ENCODE results near the gene KPNA6. TPM values are rescaled to one million over a fixed set of nuclear protein-coding genes. Genes with fewer than 3 reads are reported as not detected.

The KPNA6 gene
- total and polyA plus RNA-seq, 3 donors from 2014 or later, result 56.5 to 107 (median 64.6) TPM

DNA sequence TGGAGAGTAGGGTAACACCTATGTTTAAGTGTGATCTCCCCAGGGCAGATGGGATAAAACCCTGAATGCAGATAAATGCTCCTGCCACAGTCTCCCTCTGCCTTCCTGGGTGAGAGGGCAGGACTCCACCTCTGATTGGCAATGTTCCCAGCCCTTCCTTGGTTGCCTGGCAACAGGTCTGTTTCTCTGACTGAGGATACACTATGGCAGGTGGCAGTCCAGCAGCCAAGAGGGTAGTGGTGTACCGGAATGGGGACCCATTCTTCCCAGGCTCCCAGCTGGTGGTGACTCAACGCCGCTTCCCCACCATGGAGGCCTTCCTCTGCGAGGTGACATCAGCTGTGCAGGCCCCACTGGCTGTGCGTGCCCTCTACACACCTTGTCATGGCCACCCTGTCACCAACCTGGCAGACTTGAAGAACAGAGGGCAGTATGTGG, 101.1 kb downstream of the KPNA6 start, which contains the start of gene DCDC2B:
TSS of gene DCDC2B (plus strand) at position 199 of the 438 bp plus-strand sequence. CDS start at position 204, 5 bp downstream.
- Histone ChIP-seq H3K4me3 (no peak within 1 kb of the TSS), H3K36me3 (ENCODE audit: low read depth, missing control alignments) (no peaks in the 10 kb centered on the region), H3K27ac (no peak within 1 kb of the TSS), H3K27me3 (no peaks in the 10 kb centered on the region), H3K4me1 (peaks cover 25% of the 10 kb centered on the region), H3K9me3 (no peaks in the 10 kb centered on the region)
- TF ChIP-seq POLR2A (IDR thresholded peaks at IDR 0.05) (no peak), CTCF (IDR thresholded peaks at IDR 0.05) (no peak)
- intact Hi-C loops (cut with DNase I; ENCODE audit: low total_unique reads), result no loop called here
- 89 to 90% methylated on average over 4 to 5 of the region's 5 CpGs for WGBS, 2 donors
- DNase-seq, result peak; percentile 64

DNA sequence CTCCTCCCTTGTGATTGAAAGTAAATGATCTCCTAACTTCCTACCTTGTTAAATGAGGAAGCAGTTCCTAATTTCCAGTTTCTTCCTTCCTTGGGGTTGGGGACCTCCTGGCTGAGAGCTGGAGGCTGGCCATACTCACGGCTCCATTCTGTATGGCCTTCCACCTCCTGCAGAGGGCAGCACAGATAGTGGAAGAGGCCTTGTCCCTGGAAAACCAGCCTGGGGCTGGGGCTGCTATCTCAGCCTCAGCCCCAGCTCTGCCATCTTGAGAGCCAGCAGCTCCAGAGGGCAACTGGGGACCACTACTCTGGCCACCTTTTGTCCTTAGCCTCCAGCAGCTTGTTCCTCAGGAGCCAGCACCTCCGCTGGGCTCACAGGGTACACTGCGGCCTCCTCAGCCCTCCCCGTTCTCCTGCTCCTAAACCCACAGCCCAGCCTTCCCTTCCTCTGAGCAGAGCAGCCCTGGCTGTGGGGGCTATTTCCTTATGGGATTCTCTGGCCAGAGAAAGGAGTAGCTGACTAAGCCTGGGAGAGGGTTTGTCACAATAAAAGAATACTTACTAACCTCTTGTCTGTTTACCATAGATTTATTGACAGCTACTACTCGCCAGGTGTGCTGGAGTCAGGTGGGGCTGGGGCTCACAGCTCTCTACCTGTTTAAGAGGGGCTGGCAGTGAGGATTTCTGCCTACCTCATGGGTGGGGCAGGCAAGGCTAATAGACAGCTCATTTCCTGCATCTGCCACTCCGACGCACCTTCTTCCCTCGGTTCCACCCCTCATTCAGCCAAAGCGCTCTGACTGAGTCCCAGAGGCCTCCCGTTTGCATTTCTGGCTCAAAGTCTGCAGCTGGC, 108.0 kb downstream of the KPNA6 start:
- 81 to 89% methylated on average over 9 to 10 of the region's 10 CpGs for WGBS, 2 donors
- TF ChIP-seq CTCF (IDR thresholded peaks at IDR 0.05) (peak; percentile 61 to 72 (median 65)), POLR2A (IDR thresholded peaks at IDR 0.05) (no peak)
- Histone ChIP-seq H3K36me3 (ENCODE audit: low read depth, missing control alignments) (no peaks in the 10 kb centered on the region), H3K27me3 (no peaks in the 10 kb centered on the region), H3K27ac (peak overlapping the region; percentile 12 to 36), H3K4me1 (peaks cover 18% of the 10 kb centered on the region), H3K9me3 (no peaks in the 10 kb centered on the region), H3K4me3 (no peak overlapping the region)
- DNase-seq, result peak; percentile 82
- intact Hi-C loops (cut with DNase I; ENCODE audit: low total_unique reads), result no loop called here

DNA sequence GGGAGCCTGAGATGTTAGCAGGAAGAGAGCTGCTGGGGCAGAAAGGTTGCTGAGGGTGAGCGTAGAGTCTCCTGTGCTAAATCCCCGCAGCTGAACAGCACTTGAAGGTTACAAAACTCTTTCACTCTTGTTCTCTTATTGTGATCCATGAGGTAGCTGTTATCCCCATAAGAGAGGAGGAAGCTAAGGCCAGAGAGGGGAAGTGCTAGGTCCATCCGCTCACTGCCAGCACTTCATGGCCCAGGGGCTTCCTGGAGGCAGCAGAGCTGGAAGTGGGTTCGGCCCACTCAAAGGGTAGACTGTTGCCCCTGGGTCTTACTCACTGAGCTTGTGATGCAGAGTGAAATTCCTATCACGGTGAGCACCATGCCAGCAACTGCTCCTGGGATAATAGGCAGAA, 108.7 kb downstream of the KPNA6 start:
- Histone ChIP-seq H3K36me3 (ENCODE audit: low read depth, missing control alignments) (no peaks in the 10 kb centered on the region), H3K4me1 (peaks cover 25% of the 10 kb centered on the region), H3K27ac (no peak overlapping the region), H3K27me3 (no peaks in the 10 kb centered on the region), H3K4me3 (no peak overlapping the region), H3K9me3 (no peaks in the 10 kb centered on the region)
- 91 to 94% methylated on average over 5 of the region's 5 CpGs for WGBS, 2 donors
- intact Hi-C loops (cut with DNase I; ENCODE audit: low total_unique reads), result no loop called here
- no peak for DNase-seq
- TF ChIP-seq CTCF (IDR thresholded peaks at IDR 0.05) (no peak), POLR2A (IDR thresholded peaks at IDR 0.05) (no peak)

DNA sequence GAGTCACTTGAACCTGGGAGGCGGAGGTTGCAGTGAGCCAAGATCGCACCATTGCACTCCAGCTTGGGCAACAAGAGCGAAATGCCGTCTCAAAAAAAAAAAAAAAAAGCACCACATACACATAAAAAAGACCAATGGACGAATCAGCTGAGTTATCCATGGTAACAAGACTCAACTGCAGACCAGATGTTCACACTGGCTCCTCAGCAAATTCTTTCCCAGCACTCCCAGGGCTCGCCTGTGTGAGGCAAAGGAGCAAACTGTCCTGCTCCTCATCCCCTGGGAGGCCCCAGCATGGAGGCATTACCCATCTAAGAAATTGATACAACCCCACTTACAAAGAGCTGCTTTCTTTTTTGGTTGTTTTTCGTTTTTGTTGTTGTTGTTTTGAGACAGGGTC, 111.2 kb downstream of the KPNA6 start:
- Histone ChIP-seq H3K27ac (peak overlapping the region in 1 of 2 donors; percentile 12), H3K36me3 (ENCODE audit: low read depth, missing control alignments) (no peaks in the 10 kb centered on the region), H3K9me3 (no peaks in the 10 kb centered on the region), H3K4me1 (peaks cover 33% of the 10 kb centered on the region), H3K27me3 (no peaks in the 10 kb centered on the region), H3K4me3 (no peak overlapping the region)
- TF ChIP-seq POLR2A (IDR thresholded peaks at IDR 0.05) (no peak), CTCF (IDR thresholded peaks at IDR 0.05) (no peak)
- intact Hi-C loops (cut with DNase I; ENCODE audit: low total_unique reads), result no loop called here
- 64 to 72% methylated on average over 7 of the region's 7 CpGs for WGBS, 2 donors
- no peak for DNase-seq
